Activated CD4-positive, alpha-beta T cell treated with anti-CD3 and anti-CD28 coated beads, Interleukin-2, amount 10 ng/mL, durations not matched to agents 7 days and 5 days (primary cell): ENCODE results near the gene LYPD5. TPM values are rescaled to one million over a fixed set of nuclear protein-coding genes. Genes with fewer than 3 reads are reported as not detected.

ENCODE experiments used
- CTCF ChIA-PET: fragments of 350-600 bp; sonication (Branson Sonifier 250); formaldehyde crosslinking; loops from one replicate; lab custom pipeline; 2021; ENCODE audit warnings: antibody characterized with exemption; lab: Charles Lee
- POLR2A ChIA-PET: fragments of 350-600 bp; sonication (Branson Sonifier 250); formaldehyde crosslinking; loops from one replicate; lab custom pipeline; 2021; ENCODE audit warnings: antibody characterized with exemption; lab: Charles Lee
- DNase-seq: peaks from one replicate; pipeline ENCODE4 v3.0.0-alpha.2; 2020
- H3K27ac Mint-ChIP-seq: one replicate; pipeline ENCODE4 v1.8.0; 2021; ENCODE audit warnings: mild to moderate bottlenecking, moderate library complexity, mixed read lengths
- H3K27me3 Mint-ChIP-seq: one replicate; pipeline ENCODE4 v1.8.0; 2021; ENCODE audit warnings: mixed read lengths
- H3K36me3 Mint-ChIP-seq: one replicate; pipeline ENCODE4 v1.8.0; 2021; ENCODE audit warnings: low read depth, mixed read lengths
- H3K4me1 Mint-ChIP-seq: one replicate; pipeline ENCODE4 v1.8.0; 2021; ENCODE audit warnings: mixed read lengths
- H3K4me3 Mint-ChIP-seq: one replicate; pipeline ENCODE4 v1.8.0; 2021; ENCODE audit warnings: mild to moderate bottlenecking, moderate library complexity, mixed read lengths
- H3K9me3 Mint-ChIP-seq: one replicate; pipeline ENCODE4 v1.8.0; 2021; ENCODE audit warnings: mixed read lengths
- total RNA-seq, 2 experiments: library from RNA; stranded (reverse); gene quantifications; one replicate each; pipeline ENCODE4 v1.2.3, GENCODE V29; 2021

LYPD5 gene
- total RNA-seq, 2 experiments from 2014 or later, result 0.62 to 0.79 TPM

GRCh38 chr19:43754503-43755255 is 47.6 kb downstream of the LYPD5 start, which contains the start of gene SMG9:
TSS of gene SMG9 (minus strand) at chr19:43754962. CDS start at chr19:43750741, 4,221 bp downstream.
- Mint-ChIP-seq H3K27me3 (no peaks in the 10 kb centered on the region), H3K4me3 (peak within 1 kb of the TSS; percentile 97), H3K9me3 (no peaks in the 10 kb centered on the region), H3K36me3 (peaks cover 52% of the 10 kb centered on the region), H3K4me1 (peaks cover 61% of the 10 kb centered on the region), H3K27ac (peak within 1 kb of the TSS; percentile 99)
- ChIA-PET POLR2A (interaction anchor here (0.5 to 2.1 kb wide), 3 partner anchors 11 to 1886 kb away, joined by 3 to 6 read pairs (median 4); no protein-coding TSS in a partner anchor), CTCF (interaction anchor here (0.7 to 7.8 kb wide), 8 partner anchors 9 to 200 kb away, joined by 3 to 81 read pairs (median 4); no protein-coding TSS in a partner anchor)
- peak; percentile 98 for DNase-seq

GRCh38 chr19:43754253-43754502 is 48.1 kb downstream of the LYPD5 start:
- CTCF ChIA-PET, result interaction anchor here (0.6 to 7.8 kb wide), 9 partner anchors 9 to 199 kb away, joined by 3 to 81 read pairs (median 4); no protein-coding TSS in a partner anchor
- no peak for DNase-seq
- H3K36me3 Mint-ChIP-seq, result peaks cover 54% of the 10 kb centered on the region
- H3K4me3 Mint-ChIP-seq, result peak overlapping the region; percentile 97
- H3K27ac Mint-ChIP-seq, result peak overlapping the region; percentile 99
- POLR2A ChIA-PET, result interaction anchor here (0.6 to 2.1 kb wide), 2 partner anchors 11 to 86 kb away, joined by 4 to 6 read pairs; no protein-coding TSS in a partner anchor
- peaks cover 56% of the 10 kb centered on the region for H3K4me1 Mint-ChIP-seq
- no peaks in the 10 kb centered on the region for H3K27me3 Mint-ChIP-seq
- H3K9me3 Mint-ChIP-seq, result no peaks in the 10 kb centered on the region

- Mint-ChIP-seq H3K27ac (no peak overlapping the region), H3K9me3 (no peaks in the 10 kb centered on the region), H3K36me3 (peaks cover 61% of the 10 kb centered on the region), H3K4me3 (peak overlapping the region; percentile 97), H3K27me3 (no peaks in the 10 kb centered on the region), H3K4me1 (peaks cover 50% of the 10 kb centered on the region)
- POLR2A ChIA-PET, result interaction anchor here (1.5 kb wide), 1 partner anchor 13 kb away, joined by 4 read pairs; no protein-coding TSS in a partner anchor
- DNase-seq, result no peak
- CTCF ChIA-PET, result interaction anchor here (1.0 to 7.8 kb wide), 4 partner anchors 14 to 232 kb away, joined by 3 to 81 read pairs (median 4); no protein-coding TSS in a partner anchor
These were observed 49.9 kb downstream of the LYPD5 start for GRCh38 chr19:43752287-43752875.

- Mint-ChIP-seq H3K9me3 (no peaks in the 10 kb centered on the region), H3K27me3 (no peaks in the 10 kb centered on the region), H3K4me3 (no peak overlapping the region), H3K4me1 (peaks cover 45% of the 10 kb centered on the region), H3K36me3 (peaks cover 60% of the 10 kb centered on the region), H3K27ac (no peak overlapping the region)
- CTCF ChIA-PET, result interaction anchor here (0.8 to 7.8 kb wide), 5 partner anchors 11 to 232 kb away, joined by 3 to 81 read pairs (median 3); no protein-coding TSS in a partner anchor
- no peak for DNase-seq
- POLR2A ChIA-PET, result no interaction called here
These were observed 50.6 kb downstream of the LYPD5 start for GRCh38 chr19:43751466-43752220.

GRCh38 chr19:43749898-43750297 is 52.3 kb downstream of the LYPD5 start:
- POLR2A ChIA-PET, result no interaction called here
- Mint-ChIP-seq H3K36me3 (peaks cover 61% of the 10 kb centered on the region), H3K4me3 (no peak overlapping the region), H3K27ac (no peak overlapping the region), H3K9me3 (no peaks in the 10 kb centered on the region), H3K27me3 (no peaks in the 10 kb centered on the region), H3K4me1 (peaks cover 37% of the 10 kb centered on the region)
- CTCF ChIA-PET, result no interaction called here
- DNase-seq, result no peak

- H3K36me3 Mint-ChIP-seq, result peaks cover 65% of the 10 kb centered on the region
- H3K27me3 Mint-ChIP-seq, result no peaks in the 10 kb centered on the region
- H3K27ac Mint-ChIP-seq, result no peak overlapping the region
- H3K4me1 Mint-ChIP-seq, result peaks cover 37% of the 10 kb centered on the region
- ChIA-PET POLR2A (no interaction called here), CTCF (interaction anchor here (0.6 kb wide), 1 partner anchor 80 kb away, joined by 3 read pairs; no protein-coding TSS in a partner anchor)
- no peaks in the 10 kb centered on the region for H3K9me3 Mint-ChIP-seq
- H3K4me3 Mint-ChIP-seq, result no peak overlapping the region
- no peak for DNase-seq
These were observed 53.1 kb downstream of the LYPD5 start for GRCh38 chr19:43749152-43749551.

- Mint-ChIP-seq H3K4me1 (peaks cover 32% of the 10 kb centered on the region), H3K27me3 (no peaks in the 10 kb centered on the region), H3K36me3 (peaks cover 67% of the 10 kb centered on the region), H3K9me3 (no peaks in the 10 kb centered on the region), H3K4me3 (no peak overlapping the region), H3K27ac (no peak overlapping the region)
- no peak for DNase-seq
- CTCF ChIA-PET, result no interaction called here
- POLR2A ChIA-PET, result no interaction called here
These were observed 53.6 kb downstream of the LYPD5 start for GRCh38 chr19:43748685-43749084.

GRCh38 chr19:43748205-43748594 is 54.0 kb downstream of the LYPD5 start:
- Mint-ChIP-seq H3K4me1 (peaks cover 27% of the 10 kb centered on the region), H3K27me3 (no peaks in the 10 kb centered on the region), H3K36me3 (peaks cover 69% of the 10 kb centered on the region), H3K9me3 (no peaks in the 10 kb centered on the region), H3K27ac (no peak overlapping the region), H3K4me3 (no peak overlapping the region)
- DNase-seq, result no peak
- CTCF ChIA-PET, result interaction anchor here (1.4 kb wide), 1 partner anchor 61 kb away, joined by 4 read pairs; no protein-coding TSS in a partner anchor
- POLR2A ChIA-PET, result no interaction called here

GRCh38 chr19:43747557-43748204 is 54.6 kb downstream of the LYPD5 start:
- CTCF ChIA-PET, result interaction anchor here (0.6 to 1.4 kb wide), 2 partner anchors 62 to 268 kb away, joined by 4 read pairs; no protein-coding TSS in a partner anchor
- H3K27me3 Mint-ChIP-seq, result no peaks in the 10 kb centered on the region
- H3K4me1 Mint-ChIP-seq, result peaks cover 22% of the 10 kb centered on the region
- H3K36me3 Mint-ChIP-seq, result peaks cover 69% of the 10 kb centered on the region
- POLR2A ChIA-PET, result no interaction called here
- DNase-seq, result no peak
- no peaks in the 10 kb centered on the region for H3K9me3 Mint-ChIP-seq
- H3K4me3 Mint-ChIP-seq, result no peak overlapping the region
- H3K27ac Mint-ChIP-seq, result no peak overlapping the region

Other genes with a start within 250 kb of the LYPD5 start
- gene XRCC1, start 226.9 kb downstream of the LYPD5 start, total RNA-seq, result 10 to 100 TPM; 41.2 to 42.6 TPM
- 1 to 10 TPM; 4.1 to 5.0 TPM for gene PINLYP, start 226.6 kb downstream of the LYPD5 start, total RNA-seq
- 1 to 10 TPM; 9.0 to 9.7 TPM for gene IRGQ, start 206.3 kb downstream of the LYPD5 start, total RNA-seq
- gene ZNF576, start 205.9 kb downstream of the LYPD5 start, total RNA-seq, result 10 to 100 TPM; 14.1 to 14.9 TPM
- under 1 TPM; 0.50 to 0.79 TPM for gene SRRM5, start 190.4 kb downstream of the LYPD5 start, total RNA-seq
- 10 to 100 TPM; 24.5 to 30.5 TPM for gene ZNF428, start 182.8 kb downstream of the LYPD5 start, total RNA-seq
- gene CADM4, start 162.6 kb downstream of the LYPD5 start, total RNA-seq, result under 1 TPM; 0.12 to 0.20 TPM
- 10 to 100 TPM; 10.3 TPM for gene PLAUR, start 132.3 kb downstream of the LYPD5 start, total RNA-seq
- not detected for gene IRGC, start 86.4 kb downstream of the LYPD5 start, total RNA-seq
- gene SMG9, start 47.5 kb downstream of the LYPD5 start, total RNA-seq, result 10 to 100 TPM; 69.1 to 71.0 TPM
- gene KCNN4, start 21.5 kb downstream of the LYPD5 start, total RNA-seq, result 10 to 100 TPM; 31.9 to 34.5 TPM
- 1 to 10 TPM; 6.1 to 7.4 TPM for gene ZNF283, start 24.9 kb upstream of the LYPD5 start, total RNA-seq
- 1 to 10 TPM in 1 of 2 experiments, under 1 TPM in 1; 0.98 to 1.3 TPM for gene ZNF404, start 81.5 kb upstream of the LYPD5 start, total RNA-seq
- gene ZNF45, start 132.8 kb upstream of the LYPD5 start, total RNA-seq, result 10 to 100 TPM; 17.0 to 17.1 TPM
- gene ZNF221, start 148.8 kb upstream of the LYPD5 start, total RNA-seq, result 1 to 10 TPM in 1 of 2 experiments, under 1 TPM in 1; 0.99 to 1.0 TPM
- gene ZNF155, start 181.7 kb upstream of the LYPD5 start, total RNA-seq, result 1 to 10 TPM; 6.3 to 6.6 TPM
- 1 to 10 TPM; 4.5 to 5.5 TPM for gene ZNF230, start 200.5 kb upstream of the LYPD5 start, total RNA-seq
- gene ZNF222, start 222.9 kb upstream of the LYPD5 start, total RNA-seq, result 1 to 10 TPM; 2.8 to 3.7 TPM
- gene ZNF223, start 249.6 kb upstream of the LYPD5 start, total RNA-seq, result under 1 TPM in 1 of 2 experiments, not detected in 1; 0.25 TPM